Measurements from ENCODE around the gene FIS1.
"Not testable (repeated sequence)": the region's sequence is repeated elsewhere in the genome, so short reads cannot be mapped to it uniquely, and the experiment has no call there.

FIS1 gene

DNA sequence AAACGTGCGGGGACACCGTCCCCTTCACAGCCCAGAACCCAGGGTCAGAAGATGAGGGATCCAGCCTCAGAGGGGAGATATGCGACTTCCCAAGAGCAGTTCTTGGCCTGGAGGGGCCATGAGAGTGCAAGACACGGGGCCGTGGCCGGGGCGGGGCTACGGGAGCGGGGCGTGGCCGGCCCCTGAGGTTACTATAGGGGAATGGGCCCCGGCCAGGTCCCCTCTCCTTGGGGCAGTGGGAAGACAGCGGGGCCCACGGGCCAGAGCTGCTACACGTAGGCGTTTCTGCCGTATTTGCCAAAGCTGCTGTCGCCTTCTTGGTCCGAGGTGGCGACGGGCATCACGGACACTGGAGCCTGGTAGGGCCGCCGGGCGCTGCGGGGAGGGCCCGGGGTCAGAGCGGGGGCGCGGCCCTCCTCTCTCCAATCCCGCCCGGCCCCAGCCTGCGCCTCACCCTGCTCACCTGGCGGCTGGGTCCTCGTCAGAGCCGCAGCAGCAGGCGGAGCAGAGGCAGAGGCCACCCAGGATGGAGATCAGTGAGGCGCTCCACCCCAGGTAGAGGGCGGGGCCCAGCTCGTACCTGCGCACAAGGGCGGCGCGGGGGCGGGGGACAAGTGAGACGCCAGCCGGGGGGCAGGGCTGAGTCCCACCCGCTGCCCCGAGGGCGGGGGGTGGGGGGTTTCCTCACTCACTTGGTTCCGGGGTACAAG is 12.6 kb downstream of the FIS1 start:
- ATAC-seq: no peak

DNA sequence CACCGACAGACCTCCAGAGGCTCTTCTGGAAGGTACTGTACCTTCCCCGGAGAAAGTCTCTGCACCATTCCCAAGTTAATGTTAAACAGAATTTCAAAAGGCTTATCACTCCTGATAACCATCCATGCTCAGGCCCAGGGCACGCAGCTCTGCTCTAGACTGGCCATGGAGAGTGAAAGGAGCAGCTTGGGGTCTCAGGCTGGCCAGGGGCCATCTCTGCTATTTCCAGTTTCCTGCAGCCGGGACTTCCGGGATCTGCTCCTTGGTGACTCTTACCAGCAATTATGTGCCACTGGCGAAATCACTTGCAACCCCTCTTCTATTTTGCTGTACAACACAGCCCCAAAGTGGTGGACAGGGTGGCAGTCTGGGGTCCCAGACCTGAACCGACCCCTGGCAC is 13.2 kb downstream of the FIS1 start:
- ATAC-seq: no peak

DNA sequence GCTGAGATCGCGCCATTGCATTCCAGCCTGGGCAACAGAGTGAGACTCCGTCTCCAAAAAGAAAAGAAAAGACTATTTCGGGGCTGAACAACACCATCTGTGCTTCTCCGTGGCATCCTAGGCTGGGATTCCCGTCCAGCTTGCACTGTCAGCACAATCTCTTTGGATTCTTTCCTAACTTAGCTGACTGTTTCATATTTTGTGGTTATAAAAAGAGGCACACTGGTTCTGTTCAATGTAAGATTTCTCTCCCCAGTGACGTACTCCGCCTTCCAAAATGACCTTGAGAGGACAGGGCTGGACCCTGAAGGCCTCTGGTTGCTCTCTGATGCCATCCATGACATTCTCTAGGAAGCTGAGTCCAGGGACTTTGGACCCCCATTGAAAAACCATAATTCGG is 18.2 kb downstream of the FIS1 start:
- no peak for ATAC-seq

GRCh38 chr7:101225650-101226049 is 19.2 kb downstream of the FIS1 start:
- ATAC-seq: no peak

- ATAC-seq: peak in 1 of 2 donors; percentile 5
Measured at GRCh38 chr7:101223528-101223927, 21.4 kb downstream of the FIS1 start.

DNA sequence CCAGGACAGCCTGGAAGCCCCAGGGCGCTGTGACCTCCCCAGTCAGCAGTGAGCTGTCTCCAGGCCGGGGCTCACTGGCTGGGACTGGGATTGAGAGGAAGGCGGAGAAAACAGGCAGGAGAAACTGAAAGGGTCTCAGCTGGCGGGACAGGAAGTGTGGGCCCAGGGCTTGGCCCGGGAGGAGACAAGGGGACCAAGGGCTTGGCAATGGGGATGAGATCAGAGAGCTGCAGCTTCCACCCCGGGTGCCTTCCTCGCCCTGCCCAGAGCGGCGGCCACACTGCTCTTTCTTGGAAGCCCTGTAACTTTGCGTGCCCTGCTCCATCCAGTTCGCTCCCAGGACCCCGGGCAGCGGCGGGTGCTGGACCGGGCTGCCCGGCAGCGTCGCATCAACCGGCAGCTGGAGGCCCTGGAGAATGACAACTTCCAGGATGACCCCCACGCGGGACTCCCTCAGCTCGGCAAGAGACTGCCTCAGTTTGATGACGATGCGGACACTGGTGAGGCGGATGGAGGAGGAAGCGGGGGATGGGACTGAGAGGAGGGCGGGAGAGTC is 22.5 kb downstream of the FIS1 start:
- no peak for ATAC-seq

DNA sequence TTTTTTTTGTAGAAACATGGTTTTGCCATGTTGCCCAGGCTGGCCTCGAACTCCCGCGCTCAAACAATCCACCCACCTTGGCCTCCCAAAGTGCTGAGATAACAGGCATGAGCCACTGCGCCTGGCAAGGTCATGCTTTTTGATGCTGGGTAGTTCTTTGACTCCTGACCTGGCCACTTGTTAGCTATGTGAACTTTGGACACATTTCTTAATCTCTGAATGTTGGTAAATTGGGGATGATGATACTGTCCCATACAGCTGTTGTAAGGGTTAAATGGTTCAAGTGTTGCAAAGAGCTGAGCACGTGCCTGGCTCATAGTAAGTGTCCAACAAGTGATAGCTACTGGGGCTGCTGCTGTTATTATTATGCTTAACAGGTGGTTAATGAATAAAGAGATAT is 24.6 kb downstream of the FIS1 start:
- ATAC-seq: no peak

DNA sequence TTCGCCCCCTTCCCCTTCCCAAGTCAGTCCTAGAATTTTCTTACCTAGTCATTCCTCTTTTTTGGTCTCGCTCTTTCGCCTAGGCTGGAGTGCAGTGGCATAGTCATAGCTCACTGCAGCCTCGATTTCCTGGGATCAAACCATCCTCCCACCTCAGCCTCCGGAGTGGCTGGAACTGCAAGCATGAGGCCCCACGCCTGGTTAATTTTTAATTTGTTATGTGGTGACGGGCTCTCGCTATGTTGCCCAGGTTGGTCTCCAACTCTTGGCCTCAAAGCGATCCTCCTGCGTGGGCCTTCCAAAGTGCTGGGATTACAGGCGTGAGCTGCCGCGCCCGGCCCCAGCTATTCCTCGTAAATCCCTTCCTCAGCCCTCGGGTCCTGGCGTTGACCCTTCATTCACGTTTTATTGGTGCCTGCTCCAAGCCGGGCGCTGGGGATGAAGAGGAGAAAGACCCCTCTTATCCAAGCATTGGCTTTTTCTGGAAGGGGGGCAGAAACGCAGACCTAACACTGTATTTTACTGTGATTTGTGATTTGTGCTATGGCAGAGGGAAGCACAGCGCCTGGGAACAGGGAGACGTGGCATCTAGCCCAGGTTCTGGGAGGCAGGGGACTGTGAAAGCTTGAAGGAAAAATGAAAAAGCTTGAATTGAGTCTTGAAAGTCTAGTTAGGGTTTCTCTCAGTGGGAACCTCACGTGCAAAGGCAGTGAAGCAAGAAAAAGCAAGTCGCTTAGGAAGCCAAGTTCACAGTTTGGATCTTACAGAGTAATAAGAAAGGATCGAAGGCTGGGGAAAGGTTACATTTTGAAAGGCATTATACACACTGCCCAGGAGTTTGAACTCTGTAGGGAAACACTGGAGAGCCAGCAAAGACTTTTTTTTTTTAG is 26.4 kb downstream of the FIS1 start:
- ATAC-seq: peak in 1 of 2 donors; percentile 1

DNA sequence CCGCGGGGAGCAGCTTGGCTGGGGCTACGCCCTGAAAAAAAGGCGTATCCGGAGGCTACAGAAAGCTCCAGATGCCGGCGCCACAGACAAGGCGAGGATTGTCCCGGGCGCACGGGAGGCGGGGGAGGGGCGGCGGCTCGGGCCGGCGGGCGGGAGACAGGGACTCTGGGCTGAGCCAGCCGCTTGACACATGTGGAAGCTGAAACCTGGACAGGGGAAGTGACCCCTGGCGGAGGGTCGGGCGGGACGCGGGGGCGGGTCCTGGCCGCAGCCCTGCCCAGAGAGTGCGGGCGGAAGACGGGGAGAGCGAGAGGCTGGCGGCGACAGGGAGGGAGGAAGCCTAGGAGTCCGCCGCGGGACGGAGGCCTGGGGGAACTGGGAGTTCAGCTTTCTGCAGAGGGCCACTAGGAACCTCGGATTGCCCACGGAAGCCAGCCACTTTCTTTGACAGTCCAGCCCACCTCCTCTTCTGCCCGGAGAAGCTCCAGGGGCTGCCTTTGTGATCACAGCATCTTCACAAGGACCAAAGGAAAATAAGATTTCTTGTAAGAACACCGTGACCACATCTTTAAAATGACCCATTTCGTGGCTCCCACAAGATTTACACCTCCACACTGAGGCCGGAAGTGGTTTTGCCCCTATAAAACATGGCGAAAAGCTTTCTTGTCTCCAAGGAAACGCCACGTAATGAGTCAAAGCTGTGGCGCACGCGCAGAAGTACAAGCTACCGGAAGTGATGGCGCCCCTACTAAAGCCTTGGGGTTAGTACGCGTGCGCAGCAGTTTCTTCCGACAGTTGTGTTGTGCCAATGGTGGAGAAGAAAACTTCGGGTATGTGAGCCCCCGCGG is 27.3 kb downstream of the FIS1 start, which contains the start of the genes PLOD3 and ZNHIT1:
Gene PLOD3, minus strand, starts transcription at position 194 of the 848 bp plus-strand sequence. CDS start 307 bp downstream, outside the sequence.
Gene ZNHIT1, plus strand, starts transcription at position 778 of the 848 bp plus-strand sequence. Its CDS starts 31 bp downstream, at position 809.
- peak; percentile 71 to 80 for ATAC-seq

DNA sequence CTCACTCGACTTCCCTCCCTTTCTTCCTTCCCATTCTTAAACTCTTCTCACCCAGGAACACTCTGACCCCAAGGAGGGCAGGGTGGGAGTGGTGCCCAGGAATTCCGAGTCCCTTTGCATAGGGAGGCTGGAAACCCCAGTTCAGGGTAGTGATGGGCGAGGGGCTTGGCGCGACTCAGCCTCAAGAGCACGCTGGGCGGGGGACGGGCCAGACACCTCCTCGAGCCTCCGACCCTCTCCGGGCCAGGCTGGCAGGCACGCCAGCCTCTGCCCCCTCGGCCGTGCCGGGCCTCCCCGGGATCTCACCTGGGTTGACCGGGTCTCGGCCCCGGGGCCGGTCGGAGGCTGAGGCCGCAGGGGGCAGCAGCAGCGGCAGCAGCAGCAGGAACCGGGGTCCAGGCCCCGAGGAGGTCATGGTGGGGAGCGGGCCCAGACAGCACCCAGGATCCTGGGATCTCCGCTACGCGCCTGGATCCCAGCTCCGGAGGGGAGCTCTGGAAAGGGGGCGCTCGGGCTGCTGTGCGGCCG is 28.0 kb downstream of the FIS1 start:
- peak; percentile 6 to 15 for ATAC-seq

DNA sequence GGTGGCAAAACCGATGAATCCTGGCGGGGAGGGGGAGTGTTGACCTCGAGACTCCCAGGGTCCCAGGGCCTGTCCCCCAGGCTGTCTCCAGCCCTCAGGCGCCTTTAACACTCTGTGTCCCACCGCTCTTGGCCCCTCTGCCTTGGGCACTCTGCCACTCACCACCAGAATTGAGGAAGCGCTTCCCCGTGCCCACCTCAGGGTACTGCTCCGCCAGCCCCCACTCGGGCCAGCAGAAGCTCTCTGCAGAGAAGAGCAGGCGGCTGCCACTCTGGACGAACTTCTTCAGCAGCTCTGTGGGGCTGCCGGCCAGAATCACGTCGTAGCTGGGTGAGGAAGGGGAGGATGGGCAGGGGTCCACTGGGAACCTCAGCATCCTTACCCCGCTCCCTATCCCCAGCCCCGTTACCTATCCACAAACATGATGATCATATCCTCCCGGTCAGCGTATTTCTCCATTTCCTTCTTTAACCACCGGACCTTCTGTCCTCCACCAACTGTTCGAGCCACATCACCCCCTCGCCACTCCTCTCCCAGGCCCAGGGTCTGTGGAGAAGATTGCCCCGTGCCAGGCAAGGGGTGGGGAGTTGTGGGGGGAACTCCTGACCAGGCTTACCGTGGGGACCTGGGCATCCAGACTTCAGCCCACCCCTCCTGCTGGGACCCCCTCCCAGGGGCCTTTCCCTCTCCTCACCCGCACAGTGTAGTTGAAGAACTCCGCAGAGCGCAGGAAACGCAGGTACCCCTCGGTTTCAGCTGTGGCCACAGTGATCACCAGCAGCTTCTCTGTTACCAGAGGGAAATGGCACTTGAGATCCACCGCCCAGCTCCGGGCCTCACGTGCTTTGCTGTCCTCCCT is 28.7 kb downstream of the FIS1 start:
- ATAC-seq: no peak

- no peak for ATAC-seq
Measured at GRCh38 chr7:101212014-101212413, 32.9 kb downstream of the FIS1 start.

DNA sequence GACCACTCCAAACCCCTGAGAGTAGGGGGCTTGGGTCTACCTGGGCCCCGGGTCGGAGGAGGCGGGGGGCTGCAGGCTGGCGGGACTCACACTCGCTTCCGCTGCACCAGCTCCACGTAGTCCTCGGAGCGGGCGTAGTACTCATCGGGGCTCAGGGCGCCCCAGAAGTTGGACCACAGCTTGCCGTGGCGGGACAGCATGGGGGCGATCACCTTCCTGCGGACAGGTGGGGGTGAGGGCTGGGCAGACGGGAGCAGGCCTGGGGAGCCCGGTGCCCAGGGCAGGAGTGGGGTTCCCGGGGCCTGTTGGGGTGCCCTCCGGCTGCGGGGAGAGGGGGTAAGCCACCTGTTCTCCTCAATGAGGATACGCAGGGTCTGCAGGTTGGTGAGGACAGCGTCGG is 33.4 kb downstream of the FIS1 start:
- no peak for ATAC-seq

- no peak for ATAC-seq
Measured at GRCh38 chr7:101210143-101210542, 34.7 kb downstream of the FIS1 start.

DNA sequence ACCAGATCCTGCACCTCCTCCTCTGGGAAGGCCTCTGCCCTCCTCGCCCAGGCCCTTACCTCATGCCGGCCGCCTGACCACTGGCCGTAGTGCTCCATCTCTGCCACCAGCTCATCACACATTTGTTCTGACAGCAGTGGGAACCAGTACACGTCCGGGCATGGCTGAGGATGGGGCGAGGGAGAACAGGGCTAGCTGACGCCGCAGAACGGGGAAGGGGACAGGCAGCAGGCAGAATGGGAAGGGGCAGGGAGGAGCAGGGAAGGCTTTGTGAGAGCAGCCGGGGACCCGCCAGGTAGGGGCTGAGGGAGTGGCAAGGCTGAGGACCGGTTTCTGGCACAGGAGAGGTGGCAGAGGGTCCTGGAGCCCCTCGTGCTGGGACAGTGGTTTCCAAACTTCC is 36.1 kb downstream of the FIS1 start:
- ATAC-seq: no peak

- no peak for ATAC-seq
Measured at GRCh38 chr7:101207459-101207858, 37.4 kb downstream of the FIS1 start.

DNA sequence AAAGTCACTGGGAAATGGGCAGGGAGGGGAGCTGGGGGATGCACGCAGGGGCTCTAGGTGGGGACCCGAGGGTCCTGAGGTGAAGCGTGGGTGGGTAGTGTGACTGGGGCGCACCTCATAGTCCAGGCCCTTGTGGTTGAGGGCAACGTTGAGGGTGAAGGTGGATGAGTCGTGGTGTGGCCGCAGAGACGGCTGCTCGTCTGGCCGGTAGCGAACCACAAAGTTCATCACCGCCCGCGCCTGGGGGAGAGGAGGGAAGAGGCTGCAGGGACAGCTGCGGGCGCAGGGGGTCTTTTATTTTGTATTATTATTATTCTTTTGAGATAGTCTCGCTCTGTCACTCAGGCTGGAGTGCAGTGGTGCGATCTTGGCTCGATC is 38.2 kb downstream of the FIS1 start:
- no peak for ATAC-seq

- ATAC-seq: no peak
Measured at GRCh38 chr7:101205901-101206664, 38.8 kb downstream of the FIS1 start.

- not testable (repeated sequence) for ATAC-seq
Measured at GRCh38 chr7:101203740-101204738, 40.8 kb downstream of the FIS1 start.

All from activated CD4-positive, CD25-positive, alpha-beta regulatory T cell treated with anti-CD3 and anti-CD28 coated beads, Interleukin-2, amount 50 U/mL, for 24 hours (primary cell).